Prostate gland (tissue), 2 donors: ENCODE measurements around the gene PRKD1. TPM values are rescaled to one million over a fixed set of nuclear protein-coding genes. Genes with fewer than 3 reads are reported as not detected.
A peak's percentile ranks its signal among the peaks of the same experiment; 100 is the strongest.

Experiments
- DNase-seq: peaks from one replicate; pipeline ENCODE4 v3.0.0-alpha.2; 2019; ENCODE audit warnings: low spot score
- H3K27ac ChIP-seq, 2 donors: fragments of 200-600 bp; sonication (generic); 2 replicates each; pipeline ENCODE4 v1.5.1; 2017 to 2019
- H3K27me3 ChIP-seq: fragments of 200-600 bp; sonication (generic); replicated peaks from 2 replicates; pipeline ENCODE4 v1.5.1; 2019; ENCODE audit not compliant: insufficient read depth
- H3K36me3 ChIP-seq, 2 donors: fragments of 200-600 bp; sonication (generic); 1 replicate in 1 of 2; 2 replicates in 1 of 2; pipeline versions ENCODE4 v1.5.1 to v1.8.1; 2017 to 2019
- H3K4me1 ChIP-seq: fragments of 200-600 bp; sonication (generic); replicated peaks from 2 replicates; pipeline ENCODE4 v1.5.1; 2019
- H3K4me3 ChIP-seq, 2 donors: fragments of 200-600 bp; sonication (generic); 2 replicates each; pipeline ENCODE4 v1.5.1; 2017 to 2019
- H3K9me3 ChIP-seq: fragments of 200-600 bp; sonication (generic); 2 replicates; pipeline ENCODE4 v1.5.1; 2017
- POLR2A ChIP-seq: fragments of 450-650 bp; IDR thresholded peaks from one replicate; pipeline ENCODE4 v1.6.1; 2016; ENCODE audit warnings: antibody characterized with exemption, mild to moderate bottlenecking
- POLR2AphosphoS5 ChIP-seq: sonication (generic); formaldehyde crosslinking; IDR thresholded peaks from one replicate; pipeline ENCODE4 v1.6.1; 2017; ENCODE audit warnings: antibody characterized with exemption
- WGBS: methylation state at CpG from one replicate; pipeline ENCODE4 v1.1.5; 2018; 5-methylcytosine and 5-hydroxymethylcytosine counted together
- intact Hi-C: fragments of 100-400 bp; cut with DNase I; formaldehyde crosslinking; loops from one replicate; pipeline ENCODE4 v1.14.2; 2022
- total RNA-seq, 2 donors: library from RNA; depleted of rRNA; stranded (reverse); fragments of >200 nt; gene quantifications; one replicate each; pipeline ENCODE4 v1.1.0, GENCODE V29; 2016
- TF ChIP-seq, protein P1 (sequence below), 4 experiments: fragments of 200-600 bp in 2 of 4; fragments of 450-650 bp in 2 of 4; sonication (generic) in 2 of 4; IDR thresholded peaks; 1 replicate in 3 of 4; 2 replicates in 1 of 4; pipeline ENCODE4 v1.5.1; 2016 to 2019; ENCODE audit warnings: antibody characterized with exemption in 4 of 4, mild to moderate bottlenecking in 2 of 4, moderate library complexity in 2 of 4

PRKD1 gene
- total RNA-seq, 2 donors from 2014 or later = 45.0 to 82.0 TPM

DNA sequence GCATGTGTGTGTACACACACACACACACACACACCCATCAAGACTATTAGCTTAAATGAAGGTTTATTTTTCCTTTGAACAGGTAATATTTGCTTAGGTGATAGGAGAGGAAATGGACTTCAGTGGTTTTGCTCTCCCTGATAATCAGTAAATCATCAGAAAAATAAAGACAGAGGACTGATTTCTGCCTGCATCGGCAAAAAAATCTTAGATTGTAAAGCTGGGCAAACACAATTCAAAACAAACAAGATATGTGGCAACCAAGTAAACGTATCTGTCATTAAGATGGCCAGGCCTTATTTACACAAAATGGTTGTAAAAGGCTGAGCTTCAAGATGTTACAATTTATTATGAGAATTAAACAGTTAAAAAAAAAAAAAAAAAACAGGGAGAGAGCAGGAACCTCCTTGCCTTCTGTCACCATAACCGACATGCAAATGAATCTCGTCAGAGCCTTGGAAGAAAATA is 31.3 kb downstream of the PRKD1 start:
- intact Hi-C loops = no loop called here
- Histone ChIP-seq H3K9me3 (no peaks in the 10 kb centered on the region), H3K36me3 (no peaks in the 10 kb centered on the region), H3K27ac (peak overlapping the region in 1 of 2 donors; percentile 64), H3K4me1 (peaks cover under 1% of the 10 kb centered on the region), H3K4me3 (peak overlapping the region in 1 of 2 donors; percentile 4), H3K27me3 (no peaks in the 10 kb centered on the region)
- TF ChIP-seq POLR2AphosphoS5 (peak; percentile 75), POLR2A (no peak)
- TF ChIP-seq, protein P1, sequence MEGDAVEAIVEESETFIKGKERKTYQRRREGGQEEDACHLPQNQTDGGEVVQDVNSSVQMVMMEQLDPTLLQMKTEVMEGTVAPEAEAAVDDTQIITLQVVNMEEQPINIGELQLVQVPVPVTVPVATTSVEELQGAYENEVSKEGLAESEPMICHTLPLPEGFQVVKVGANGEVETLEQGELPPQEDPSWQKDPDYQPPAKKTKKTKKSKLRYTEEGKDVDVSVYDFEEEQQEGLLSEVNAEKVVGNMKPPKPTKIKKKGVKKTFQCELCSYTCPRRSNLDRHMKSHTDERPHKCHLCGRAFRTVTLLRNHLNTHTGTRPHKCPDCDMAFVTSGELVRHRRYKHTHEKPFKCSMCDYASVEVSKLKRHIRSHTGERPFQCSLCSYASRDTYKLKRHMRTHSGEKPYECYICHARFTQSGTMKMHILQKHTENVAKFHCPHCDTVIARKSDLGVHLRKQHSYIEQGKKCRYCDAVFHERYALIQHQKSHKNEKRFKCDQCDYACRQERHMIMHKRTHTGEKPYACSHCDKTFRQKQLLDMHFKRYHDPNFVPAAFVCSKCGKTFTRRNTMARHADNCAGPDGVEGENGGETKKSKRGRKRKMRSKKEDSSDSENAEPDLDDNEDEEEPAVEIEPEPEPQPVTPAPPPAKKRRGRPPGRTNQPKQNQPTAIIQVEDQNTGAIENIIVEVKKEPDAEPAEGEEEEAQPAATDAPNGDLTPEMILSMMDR (IDR thresholded peaks at IDR 0.05) = no peak
- WGBS = 47% methylated on average over 4 of the region's 4 CpGs
- DNase-seq = peak; percentile 14

DNA sequence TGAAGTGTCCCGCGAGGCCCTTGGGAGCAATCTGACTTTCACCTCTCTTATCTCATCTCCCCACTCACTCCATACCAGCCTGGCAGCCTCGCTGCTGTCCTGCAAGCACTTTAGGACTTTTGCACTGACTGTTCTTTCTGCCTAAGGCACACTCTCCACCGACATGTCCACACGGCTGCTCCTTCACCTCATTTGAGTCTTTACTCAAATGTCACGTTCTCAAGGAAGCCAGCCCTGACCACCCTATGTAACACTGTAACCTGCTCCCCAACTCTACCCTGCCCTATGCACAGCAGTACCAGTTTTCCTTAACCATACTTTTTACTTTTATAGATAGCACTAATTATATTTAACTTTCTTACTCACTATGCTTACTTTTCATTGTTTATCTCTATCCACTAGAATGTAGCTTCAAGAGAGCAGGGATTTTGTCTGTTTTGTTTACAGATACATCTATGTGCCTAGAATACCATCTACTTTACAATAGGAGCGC is 32.0 kb downstream of the PRKD1 start:
- Histone ChIP-seq H3K36me3 (no peaks in the 10 kb centered on the region), H3K27me3 (no peaks in the 10 kb centered on the region), H3K4me3 (peak overlapping the region; percentile 1 to 4), H3K27ac (peak overlapping the region; percentile 38 to 64), H3K4me1 (peaks cover 3% of the 10 kb centered on the region), H3K9me3 (no peaks in the 10 kb centered on the region)
- WGBS = 42% methylated on average over 7 of the region's 7 CpGs
- intact Hi-C loops = no loop called here
- TF ChIP-seq POLR2A (no peak), POLR2AphosphoS5 (peak; percentile 45)
- TF ChIP-seq, protein P1 (IDR thresholded peaks at IDR 0.05) = no peak
- no peak for DNase-seq

DNA sequence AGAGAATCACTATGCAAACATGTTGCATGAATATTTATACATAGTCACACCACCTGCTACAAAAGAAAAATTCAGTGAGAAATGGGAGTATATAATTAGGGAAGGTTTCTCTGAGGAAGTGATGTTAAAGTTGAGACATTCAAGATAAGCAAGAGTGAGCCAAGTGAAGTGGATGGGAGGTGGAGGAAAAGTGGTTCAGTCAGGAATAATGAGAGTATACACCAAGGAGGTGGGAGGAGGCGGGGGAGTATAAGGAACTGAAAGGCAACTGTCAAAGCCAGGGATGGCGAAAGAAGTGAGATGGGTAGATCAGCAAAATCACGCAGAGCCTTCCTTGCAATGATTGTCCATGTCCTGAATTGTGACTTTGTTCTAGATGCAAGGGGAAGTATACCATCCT is 33.7 kb downstream of the PRKD1 start:
- H3K4me1 ChIP-seq = peaks cover 3% of the 10 kb centered on the region
- H3K27me3 ChIP-seq = no peaks in the 10 kb centered on the region
- WGBS = 87% methylated on average over 3 of the region's 3 CpGs
- TF ChIP-seq, protein P1 (IDR thresholded peaks at IDR 0.05) = no peak
- TF ChIP-seq POLR2A (no peak), POLR2AphosphoS5 (no peak)
- H3K4me3 ChIP-seq = no peak overlapping the region
- no peaks in the 10 kb centered on the region for H3K36me3 ChIP-seq
- no peaks in the 10 kb centered on the region for H3K9me3 ChIP-seq
- DNase-seq = no peak
- intact Hi-C loops = no loop called here
- no peak overlapping the region for H3K27ac ChIP-seq

DNA sequence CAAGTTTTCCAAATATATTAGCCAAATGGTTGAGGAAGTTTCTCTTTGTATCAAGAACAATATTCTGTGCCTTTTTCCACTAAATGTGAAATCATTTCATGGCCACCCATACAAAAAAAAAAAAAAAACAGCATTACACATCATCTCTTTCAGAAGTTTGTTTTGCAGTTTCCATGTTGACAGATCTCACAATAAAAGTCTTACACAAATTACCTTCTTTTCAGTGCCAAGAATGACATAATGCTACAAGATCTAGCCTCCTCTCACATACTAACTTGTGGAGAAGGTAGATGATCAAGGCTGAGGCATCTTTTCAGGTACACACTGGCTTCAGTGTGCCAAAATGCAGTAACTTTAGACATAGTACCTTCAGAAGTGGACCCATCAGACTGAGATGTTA is 35.3 kb downstream of the PRKD1 start:
- Histone ChIP-seq H3K4me1 (peaks cover 3% of the 10 kb centered on the region), H3K9me3 (no peaks in the 10 kb centered on the region), H3K4me3 (no peak overlapping the region), H3K36me3 (no peaks in the 10 kb centered on the region), H3K27ac (no peak overlapping the region), H3K27me3 (no peaks in the 10 kb centered on the region)
- TF ChIP-seq, protein P1 (IDR thresholded peaks at IDR 0.05) = no peak
- TF ChIP-seq POLR2AphosphoS5 (peak; percentile 60), POLR2A (no peak)
- DNase-seq = no peak
- intact Hi-C loops = no loop called here

DNA sequence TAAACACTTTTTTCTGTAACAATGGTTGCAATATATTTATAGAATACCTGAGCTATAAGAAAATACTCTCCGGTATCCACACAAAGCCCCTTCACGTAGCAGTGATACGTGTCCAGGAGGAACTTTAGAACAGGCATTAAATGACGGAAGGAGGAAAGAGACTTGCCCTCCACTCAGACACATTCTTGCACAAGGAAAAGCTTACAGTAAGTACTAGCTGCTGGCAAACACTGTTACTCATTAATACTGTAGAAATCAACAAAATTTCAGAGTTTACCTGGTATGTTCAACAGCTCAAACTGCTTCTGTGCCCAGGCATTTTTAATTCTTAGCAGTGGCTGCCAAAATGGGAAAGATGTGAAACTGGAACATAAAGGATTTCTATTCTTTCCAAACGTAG is 41.7 kb downstream of the PRKD1 start:
- intact Hi-C loops = no loop called here
- TF ChIP-seq POLR2AphosphoS5 (no peak), POLR2A (no peak)
- TF ChIP-seq, protein P1 (IDR thresholded peaks at IDR 0.05) = no peak
- WGBS = 75% methylated on average over 5 of the region's 5 CpGs

More for the DNA sequence above, 41.7 kb downstream of the PRKD1 start:
- Histone ChIP-seq H3K4me3 (no peak overlapping the region), H3K9me3 (no peaks in the 10 kb centered on the region), H3K36me3 (no peaks in the 10 kb centered on the region), H3K4me1 (no peaks in the 10 kb centered on the region), H3K27me3 (no peaks in the 10 kb centered on the region), H3K27ac (no peak overlapping the region)
- no peak for DNase-seq
